Spinal cord (tissue), 10 donors: ENCODE data around the gene TBC1D24. TPM values are rescaled to one million over a fixed set of nuclear protein-coding genes. Genes with fewer than 3 reads are reported as not detected.

Source experiments
- DNase-seq, 6 donors: peaks; one replicate each; pipeline versions ENCODE4 v3.0.0 to v3.0.0-alpha.2; 2013 to 2015; ENCODE audit warnings: low spot score in 6 of 6, low read depth in 4 of 6
- H3K27ac ChIP-seq: one replicate; pipeline ENCODE4 v1.5.1; 2013; ENCODE audit warnings: low read depth, low read length, control low read depth
- H3K27me3 ChIP-seq: one replicate; pipeline ENCODE4 v1.6.1; 2013; ENCODE audit warnings: low read length; ENCODE audit not compliant: control insufficient read depth, insufficient read depth
- H3K36me3 ChIP-seq: one replicate; pipeline ENCODE4 v1.6.1; 2013; ENCODE audit warnings: low read length; ENCODE audit not compliant: control insufficient read depth, insufficient read depth
- H3K4me1 ChIP-seq: one replicate; pipeline ENCODE4 v1.6.1; 2013; ENCODE audit warnings: low read length; ENCODE audit not compliant: control insufficient read depth, insufficient read depth
- H3K4me3 ChIP-seq: one replicate; pipeline ENCODE4 v1.5.1; 2013; ENCODE audit warnings: low read depth, low read length, control low read depth
- H3K9me3 ChIP-seq: one replicate; pipeline ENCODE4 v1.6.1; 2013; ENCODE audit warnings: low read length; ENCODE audit not compliant: control insufficient read depth, insufficient read depth
- WGBS: methylation state at CpG from one replicate; pipeline ENCODE4 v1.1.5; 2013; ENCODE audit warnings: missing lambda C conversion rate; ENCODE audit not compliant: insufficient coverage; 5-methylcytosine and 5-hydroxymethylcytosine counted together
- polyA plus RNA-seq, 2 donors: library from polyadenylated mRNA; unstranded; fragments of 120-200 nt; gene quantifications; one replicate each; pipeline ENCODE4 v1.2.1, GENCODE V29; 2013; ENCODE audit not compliant: insufficient read length in 2 of 2
- total RNA-seq, 2 donors: library from RNA; depleted of rRNA in 1 of 2; stranded (reverse); fragments of 120-200 nt in 1 of 2; fragments of >200 nt in 1 of 2; gene quantifications; one replicate each; pipeline versions ENCODE4 v1.2.3 to v1.2.4, GENCODE V29; 2013 to 2014
- donor health status: healthy.

Gene TBC1D24
- total and polyA plus RNA-seq, 4 donors, result 22.2 to 64.2 (median 35.4) TPM

DNA sequence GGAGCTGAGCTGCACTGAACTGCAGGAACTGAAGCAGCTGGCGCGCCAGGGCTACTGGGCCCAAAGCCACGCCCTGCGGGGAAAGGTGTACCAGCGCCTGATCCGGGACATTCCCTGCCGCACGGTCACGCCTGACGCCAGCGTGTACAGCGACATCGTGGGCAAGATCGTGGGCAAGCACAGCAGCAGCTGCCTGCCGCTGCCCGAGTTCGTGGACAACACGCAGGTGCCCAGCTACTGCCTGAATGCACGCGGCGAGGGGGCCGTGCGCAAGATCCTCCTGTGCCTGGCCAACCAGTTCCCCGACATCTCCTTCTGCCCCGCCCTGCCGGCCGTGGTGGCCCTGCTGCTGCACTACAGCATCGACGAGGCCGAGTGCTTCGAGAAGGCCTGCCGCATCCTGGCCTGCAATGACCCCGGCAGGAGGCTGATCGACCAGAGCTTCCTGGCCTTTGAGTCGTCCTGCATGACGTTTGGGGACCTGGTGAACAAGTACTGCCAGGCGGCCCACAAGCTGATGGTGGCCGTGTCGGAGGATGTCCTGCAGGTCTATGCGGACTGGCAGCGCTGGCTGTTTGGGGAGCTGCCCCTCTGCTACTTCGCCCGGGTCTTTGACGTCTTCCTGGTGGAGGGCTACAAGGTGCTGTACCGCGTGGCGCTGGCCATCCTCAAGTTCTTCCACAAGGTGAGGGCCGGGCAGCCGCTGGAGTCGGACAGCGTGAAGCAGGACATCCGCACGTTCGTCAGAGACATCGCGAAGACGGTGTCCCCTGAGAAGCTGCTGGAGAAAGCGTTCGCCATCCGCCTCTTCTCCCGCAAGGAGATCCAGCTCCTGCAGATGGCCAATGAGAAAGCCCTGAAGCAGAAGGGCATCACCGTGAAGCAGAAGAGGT, 21.5 kb downstream of the TBC1D24 start:
- Histone ChIP-seq H3K36me3 (peaks cover 73% of the 10 kb centered on the region), H3K4me3 (no peak overlapping the region), H3K27me3 (no peaks in the 10 kb centered on the region), H3K4me1 (peaks cover 14% of the 10 kb centered on the region), H3K27ac (no peak overlapping the region), H3K9me3 (no peaks in the 10 kb centered on the region)
- WGBS, result 94% methylated on average over 62 of the region's 62 CpGs
- no peak for DNase-seq

DNA sequence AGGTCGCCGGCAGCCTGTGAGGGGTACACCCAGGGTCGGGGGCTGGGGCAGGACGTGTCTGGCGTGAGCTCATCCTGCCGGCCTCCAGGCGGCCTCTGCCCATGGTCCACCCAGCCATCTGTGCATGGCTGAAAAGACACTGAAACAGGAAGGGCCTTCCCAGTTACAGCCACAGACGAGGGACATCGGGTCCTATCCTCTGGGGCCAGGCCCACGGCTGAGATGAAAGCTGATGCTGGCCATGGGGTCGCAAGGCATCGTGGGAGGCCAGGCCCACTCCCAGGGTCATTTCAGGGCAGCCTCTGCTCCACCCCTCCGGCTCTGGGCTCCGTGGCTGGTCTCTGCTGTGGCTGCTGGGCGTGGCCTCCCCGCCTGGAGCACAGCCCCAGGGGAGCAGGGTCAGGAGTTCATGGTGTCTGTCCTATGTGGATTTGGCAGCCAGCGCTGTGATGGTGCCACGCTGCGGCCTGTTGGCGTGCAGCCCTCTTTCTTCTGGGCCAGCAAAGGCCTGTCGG, 22.2 kb downstream of the TBC1D24 start:
- Histone ChIP-seq H3K4me3 (no peak overlapping the region), H3K4me1 (peaks cover 21% of the 10 kb centered on the region), H3K27ac (no peak overlapping the region), H3K9me3 (no peaks in the 10 kb centered on the region), H3K36me3 (peaks cover 73% of the 10 kb centered on the region), H3K27me3 (no peaks in the 10 kb centered on the region)
- 73% methylated on average over 19 of the region's 21 CpGs for WGBS
- no peak for DNase-seq

DNA sequence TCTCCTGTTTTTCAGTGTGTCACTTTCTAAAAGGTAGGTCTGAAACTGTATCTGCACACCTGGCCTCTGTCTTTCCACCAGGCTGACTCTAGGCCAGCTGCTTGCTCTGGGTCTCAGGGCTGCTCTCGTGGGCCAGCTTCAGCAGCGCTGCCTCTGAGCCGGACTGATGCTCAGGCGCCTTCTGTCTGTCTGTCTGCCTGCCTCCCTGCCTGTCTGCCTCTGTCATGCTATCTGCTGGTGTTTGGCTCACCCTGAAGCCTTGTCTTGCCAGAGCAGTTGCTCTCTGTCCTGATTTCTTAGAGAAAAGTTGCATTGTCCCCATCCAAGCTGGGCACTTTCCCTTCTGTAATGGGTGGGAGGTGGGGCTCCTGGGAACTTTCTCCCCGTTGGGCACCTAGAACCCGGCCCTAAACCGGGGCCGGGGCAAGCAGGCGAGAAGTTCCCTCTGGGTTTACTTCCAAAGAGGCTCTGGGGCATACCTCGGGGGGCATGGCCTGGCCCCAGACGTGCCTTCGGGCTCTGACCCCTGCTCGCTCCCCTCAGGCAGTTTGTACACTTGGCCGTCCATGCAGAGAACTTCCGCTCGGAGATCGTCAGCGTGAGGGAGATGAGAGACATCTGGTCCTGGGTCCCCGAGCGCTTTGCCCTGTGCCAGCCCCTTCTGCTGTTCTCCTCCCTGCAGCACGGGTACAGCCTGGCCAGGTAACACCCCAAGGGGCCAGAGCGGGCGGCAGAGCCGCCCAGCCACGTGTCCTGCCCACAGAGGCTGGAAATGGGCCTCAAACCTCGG, 23.0 kb downstream of the TBC1D24 start:
- H3K4me1 ChIP-seq, result peaks cover 28% of the 10 kb centered on the region

DNA sequence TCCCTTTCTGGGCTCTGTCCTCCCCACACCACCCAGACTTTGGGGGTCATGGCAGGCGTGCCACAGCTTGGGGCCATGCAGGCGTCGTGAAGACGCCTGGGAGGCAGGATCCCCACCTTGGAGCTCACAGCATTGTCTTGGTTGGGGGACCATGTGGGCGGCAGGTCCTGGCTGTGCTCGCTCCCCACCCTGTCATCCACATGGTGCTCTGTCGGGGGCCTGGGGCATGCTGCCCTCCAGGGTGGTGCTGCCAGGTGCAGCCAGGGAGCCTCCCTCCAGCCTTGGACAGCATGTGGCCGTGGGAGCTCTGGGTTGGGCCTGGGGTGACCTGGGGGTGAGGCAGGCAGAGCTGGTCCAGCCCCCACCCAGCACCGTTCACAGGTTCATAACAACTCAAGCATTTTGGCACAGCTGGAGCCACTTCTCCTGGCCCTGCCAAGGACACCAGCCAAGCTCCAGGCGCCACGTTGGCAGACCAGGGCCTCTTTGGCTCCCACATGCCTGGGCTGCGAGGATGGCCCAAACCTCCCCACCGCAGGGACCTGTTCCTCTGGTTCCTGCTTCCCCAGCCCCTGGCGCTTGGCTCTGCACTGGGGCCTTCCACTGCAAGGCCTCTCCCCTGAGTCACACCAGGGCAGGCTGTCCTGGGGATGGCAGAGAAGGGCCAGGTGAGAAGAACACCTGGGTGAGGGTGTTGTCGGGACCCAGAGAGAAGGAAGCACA, 23.8 kb downstream of the TBC1D24 start:
- WGBS, result 77% methylated on average over 15 of the region's 15 CpGs
- Histone ChIP-seq H3K27ac (no peak overlapping the region), H3K4me3 (no peak overlapping the region), H3K27me3 (no peaks in the 10 kb centered on the region), H3K9me3 (no peaks in the 10 kb centered on the region), H3K36me3 (peaks cover 76% of the 10 kb centered on the region), H3K4me1 (peaks cover 30% of the 10 kb centered on the region)
- no peak for DNase-seq

More for the DNA sequence above, 23.0 kb downstream of the TBC1D24 start:
- H3K9me3 ChIP-seq, result no peaks in the 10 kb centered on the region
- H3K4me3 ChIP-seq, result no peak overlapping the region
- peaks cover 77% of the 10 kb centered on the region for H3K36me3 ChIP-seq
- no peak for DNase-seq
- WGBS, result 92% methylated on average over 26 of the region's 26 CpGs
- no peaks in the 10 kb centered on the region for H3K27me3 ChIP-seq
- no peak overlapping the region for H3K27ac ChIP-seq

DNA sequence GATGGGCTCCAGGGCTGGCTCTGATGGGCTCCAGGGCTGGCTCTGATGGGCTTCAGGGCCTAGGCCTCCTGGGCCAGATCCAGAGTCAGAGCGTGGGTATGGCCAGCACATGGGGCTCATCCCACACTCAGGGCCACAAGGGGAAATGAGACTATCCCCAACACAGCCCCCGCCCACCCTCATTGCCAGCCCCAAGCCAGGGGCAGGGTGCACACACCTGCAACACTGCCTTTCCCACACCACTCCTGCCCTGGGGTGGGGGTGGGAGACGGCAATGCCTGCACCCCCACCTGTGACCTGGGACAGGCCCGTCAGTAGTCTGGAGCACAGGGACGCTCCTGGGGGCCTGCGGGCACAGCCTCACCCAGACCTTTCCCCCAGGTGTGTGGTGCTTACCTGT, 24.5 kb downstream of the TBC1D24 start:
- Histone ChIP-seq H3K36me3 (peaks cover 75% of the 10 kb centered on the region), H3K9me3 (no peaks in the 10 kb centered on the region), H3K4me3 (no peak overlapping the region), H3K27me3 (no peaks in the 10 kb centered on the region), H3K4me1 (peaks cover 30% of the 10 kb centered on the region), H3K27ac (no peak overlapping the region)
- no peak for DNase-seq
- WGBS, result no CpG with 5 or more reads among the region's 6 CpGs

DNA sequence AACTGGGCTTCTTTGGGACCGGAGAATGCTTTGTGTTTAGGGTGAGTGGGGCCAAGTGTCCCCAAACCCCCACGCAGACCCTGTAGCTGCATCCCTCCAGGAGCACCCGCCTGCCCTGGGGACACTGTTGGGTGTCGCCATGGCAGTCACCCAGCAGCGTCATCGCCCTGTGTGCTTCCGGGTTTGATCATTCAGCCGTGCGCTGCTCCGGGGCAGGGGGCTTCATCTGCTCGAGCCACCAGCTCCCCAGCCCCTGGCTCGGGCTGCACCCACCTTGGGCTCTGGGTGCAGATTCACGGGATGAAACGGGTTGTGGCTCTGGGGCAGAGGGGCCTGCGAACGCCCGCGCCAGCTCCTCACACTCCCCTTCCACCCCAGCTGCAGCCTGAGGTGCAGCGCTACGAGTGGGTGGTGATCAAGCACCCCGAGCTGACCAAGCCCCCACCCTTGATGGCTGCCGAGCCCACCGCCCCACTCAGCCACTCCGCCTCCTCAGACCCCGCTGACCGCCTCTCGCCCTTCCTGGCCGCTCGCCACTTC, 25.0 kb downstream of the TBC1D24 start:
- Histone ChIP-seq H3K4me3 (no peak overlapping the region), H3K9me3 (no peaks in the 10 kb centered on the region), H3K27me3 (no peaks in the 10 kb centered on the region), H3K36me3 (peaks cover 75% of the 10 kb centered on the region), H3K27ac (no peak overlapping the region), H3K4me1 (peaks cover 30% of the 10 kb centered on the region)
- WGBS, result 94% methylated on average over 24 of the region's 29 CpGs
- DNase-seq, result no peak

DNA sequence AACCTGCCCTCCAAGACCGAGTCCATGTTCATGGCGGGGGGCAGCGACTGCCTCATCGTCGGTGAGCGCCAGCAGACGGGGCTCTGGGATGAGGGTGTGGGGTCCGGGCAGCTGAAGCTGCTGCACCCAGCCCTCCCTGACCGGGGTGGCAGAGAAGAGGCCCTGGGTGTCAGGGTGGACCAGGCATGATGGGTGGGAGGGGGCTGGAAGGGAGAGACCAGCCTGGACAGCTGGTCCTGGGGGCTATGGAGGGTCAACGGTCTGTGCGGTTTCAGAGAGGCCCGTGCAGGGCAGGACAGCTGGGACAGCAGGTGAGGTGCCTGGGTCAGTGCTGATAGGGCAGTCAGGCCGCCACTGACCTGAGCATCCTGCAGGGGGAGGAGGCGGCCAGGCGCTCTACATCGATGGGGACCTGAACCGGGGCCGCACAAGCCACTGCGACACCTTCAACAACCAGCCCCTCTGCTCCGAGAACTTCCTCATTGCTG, 25.5 kb downstream of the TBC1D24 start:
- Histone ChIP-seq H3K4me3 (no peak overlapping the region), H3K9me3 (no peaks in the 10 kb centered on the region), H3K36me3 (peaks cover 75% of the 10 kb centered on the region), H3K4me1 (peaks cover 30% of the 10 kb centered on the region), H3K27ac (no peak overlapping the region), H3K27me3 (no peaks in the 10 kb centered on the region)
- DNase-seq, result no peak
- 80% methylated on average over 18 of the region's 20 CpGs for WGBS

DNA sequence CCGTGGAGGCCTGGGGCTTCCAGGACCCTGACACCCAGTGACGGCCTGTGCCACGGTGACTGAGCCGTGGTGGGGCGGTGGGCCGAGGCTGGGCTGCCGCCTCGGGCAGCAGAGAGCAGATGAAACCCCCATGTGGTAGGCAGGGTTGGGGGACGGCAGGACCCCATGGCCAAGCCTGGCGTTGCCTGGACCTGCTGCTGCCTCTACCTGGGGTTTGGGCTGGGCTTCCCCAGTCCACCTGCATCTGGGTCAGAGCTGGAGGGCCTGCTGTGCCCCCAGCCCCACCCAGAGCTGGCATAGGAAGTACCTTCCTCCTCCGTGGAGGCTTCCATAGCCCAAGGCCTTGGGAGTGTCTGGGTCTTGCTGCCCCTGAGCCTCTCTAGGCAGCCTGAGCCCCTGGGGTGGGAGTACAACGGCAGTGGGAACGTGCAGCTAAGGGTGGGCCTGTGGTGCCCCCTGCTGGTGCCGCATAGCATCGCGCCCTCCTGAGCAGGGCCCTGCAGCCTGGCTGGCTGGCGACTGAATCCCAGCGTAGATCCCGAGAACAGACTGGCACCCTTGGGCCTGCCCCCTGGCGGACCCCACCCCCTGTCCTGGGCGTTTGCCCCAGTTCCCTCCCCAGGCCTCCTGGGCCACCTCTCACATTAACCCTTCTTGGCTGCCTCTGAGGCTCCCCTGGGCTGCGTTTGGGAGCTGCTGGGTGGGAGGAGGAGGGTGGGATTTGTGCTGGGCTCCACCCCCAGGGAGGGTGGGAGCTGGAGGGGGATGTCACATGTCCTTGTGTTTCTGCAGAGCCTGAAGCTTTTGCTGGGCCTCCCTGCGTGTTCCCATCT, 26.2 kb downstream of the TBC1D24 start:
- WGBS, result 29% methylated on average over 19 of the region's 23 CpGs
- Histone ChIP-seq H3K4me3 (peak overlapping the region; percentile 40), H3K4me1 (peaks cover 30% of the 10 kb centered on the region), H3K36me3 (peaks cover 72% of the 10 kb centered on the region), H3K27ac (peak overlapping the region; percentile 40), H3K27me3 (no peaks in the 10 kb centered on the region), H3K9me3 (no peaks in the 10 kb centered on the region)
- peak; percentile 52 to 94 (median 72) for DNase-seq
